C4-2B (cell line): ENCODE measurements around the gene PLCZ1.

Source experiments
- ZFX ChIP-seq: fragments of 450-650 bp; IDR thresholded peaks from 2 replicates; pipeline ENCODE4 v1.6.1; 2017
- TF ChIP-seq, protein P1 (sequence below): fragments of 450-650 bp; conservative IDR thresholded peaks from 2 replicates; pipeline ENCODE4 v1.5.1; 2017; ENCODE audit warnings: mild to moderate bottlenecking

DNA sequence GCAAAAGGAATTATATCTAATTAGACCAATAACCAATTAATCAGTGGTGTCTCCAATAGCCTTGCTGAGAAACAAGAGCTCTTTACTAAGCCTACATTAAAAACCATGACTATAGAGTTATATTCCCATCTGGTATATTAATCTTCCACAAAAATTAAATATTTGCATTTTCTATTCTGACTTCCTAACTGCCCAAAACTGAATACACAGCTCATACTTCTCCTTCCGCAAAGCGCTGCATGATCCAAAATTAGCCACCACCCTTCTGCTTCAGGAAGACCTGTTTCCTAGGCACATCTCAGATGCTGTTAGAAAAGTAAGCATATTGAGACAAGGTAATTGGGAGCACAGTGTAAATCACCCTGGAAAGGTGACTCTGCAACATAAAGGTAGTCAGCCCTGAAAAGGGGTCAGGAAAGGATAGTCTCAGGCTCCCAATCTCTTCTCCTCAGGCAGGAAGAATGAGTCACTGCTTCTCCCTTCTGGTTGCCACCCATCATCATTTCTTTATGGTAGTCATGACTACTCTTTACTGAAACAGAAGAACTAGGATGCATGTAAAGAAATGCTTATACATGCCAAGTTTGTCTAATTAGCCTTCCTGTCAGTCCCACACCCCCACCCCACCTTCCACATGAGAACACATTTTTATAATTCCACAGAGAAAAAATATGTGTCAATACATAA, 54.3 kb downstream of the PLCZ1 start:
- TF ChIP-seq, protein P1, sequence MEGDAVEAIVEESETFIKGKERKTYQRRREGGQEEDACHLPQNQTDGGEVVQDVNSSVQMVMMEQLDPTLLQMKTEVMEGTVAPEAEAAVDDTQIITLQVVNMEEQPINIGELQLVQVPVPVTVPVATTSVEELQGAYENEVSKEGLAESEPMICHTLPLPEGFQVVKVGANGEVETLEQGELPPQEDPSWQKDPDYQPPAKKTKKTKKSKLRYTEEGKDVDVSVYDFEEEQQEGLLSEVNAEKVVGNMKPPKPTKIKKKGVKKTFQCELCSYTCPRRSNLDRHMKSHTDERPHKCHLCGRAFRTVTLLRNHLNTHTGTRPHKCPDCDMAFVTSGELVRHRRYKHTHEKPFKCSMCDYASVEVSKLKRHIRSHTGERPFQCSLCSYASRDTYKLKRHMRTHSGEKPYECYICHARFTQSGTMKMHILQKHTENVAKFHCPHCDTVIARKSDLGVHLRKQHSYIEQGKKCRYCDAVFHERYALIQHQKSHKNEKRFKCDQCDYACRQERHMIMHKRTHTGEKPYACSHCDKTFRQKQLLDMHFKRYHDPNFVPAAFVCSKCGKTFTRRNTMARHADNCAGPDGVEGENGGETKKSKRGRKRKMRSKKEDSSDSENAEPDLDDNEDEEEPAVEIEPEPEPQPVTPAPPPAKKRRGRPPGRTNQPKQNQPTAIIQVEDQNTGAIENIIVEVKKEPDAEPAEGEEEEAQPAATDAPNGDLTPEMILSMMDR = no peak
- no peak for TF ChIP-seq ZFX
